ENCODE data around the gene EDC4. TPM values are rescaled to one million over a fixed set of nuclear protein-coding genes. Genes with fewer than 3 reads are reported as not detected.

EDC4 gene
- total and polyA plus RNA-seq, 2 of the 13 experiments (the other 11 are each of a cell fraction or from before 2014, with no cell fraction given): 51.4 to 59.1 TPM

DNA sequence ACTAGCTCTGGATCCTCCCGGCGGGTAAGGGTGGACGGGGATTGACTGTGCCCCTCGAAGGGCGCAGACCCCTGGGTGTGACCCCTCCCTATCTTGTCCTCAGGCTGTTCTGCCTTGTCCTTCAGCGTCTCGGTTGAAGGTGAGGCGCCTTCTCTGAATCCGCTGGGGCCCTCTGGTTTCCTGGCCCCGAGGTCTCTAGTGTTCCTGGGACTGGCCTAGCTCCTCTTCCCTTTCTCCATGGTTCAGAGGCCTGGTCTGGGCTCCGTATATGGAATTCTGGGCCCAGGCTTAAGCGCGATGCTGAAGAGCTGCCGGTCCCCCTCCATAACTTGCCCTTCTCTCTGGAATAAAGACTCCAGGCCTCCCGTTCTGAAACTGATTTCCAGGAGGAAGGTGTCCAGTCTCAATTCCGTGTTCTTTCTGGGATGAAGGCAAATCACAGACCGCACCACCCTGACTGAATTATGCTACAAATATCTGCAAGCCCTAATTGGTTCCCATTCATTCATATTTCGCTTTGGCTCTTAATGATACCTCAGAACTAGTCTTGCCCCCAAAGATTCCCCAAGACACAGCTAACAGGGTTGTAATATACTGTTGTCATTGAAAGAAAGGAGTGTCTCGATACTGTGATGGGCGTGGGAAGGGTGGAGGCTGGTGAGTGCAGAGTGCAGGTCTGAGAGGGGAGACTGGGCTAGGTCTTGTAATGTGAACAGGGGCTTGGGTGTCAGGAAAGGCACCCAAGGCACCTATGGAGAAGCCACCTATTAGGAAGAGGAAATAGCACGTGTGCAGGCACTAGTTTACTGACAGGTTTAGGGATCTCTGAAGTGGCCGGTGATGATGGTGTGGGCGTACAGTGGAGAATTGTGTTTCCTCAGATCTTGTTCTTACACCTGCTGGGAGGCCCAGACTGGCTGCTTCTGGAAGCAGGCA, 851 bp downstream of the EDC4 start (continued):
- TF ChIP-seq, protein P1, sequence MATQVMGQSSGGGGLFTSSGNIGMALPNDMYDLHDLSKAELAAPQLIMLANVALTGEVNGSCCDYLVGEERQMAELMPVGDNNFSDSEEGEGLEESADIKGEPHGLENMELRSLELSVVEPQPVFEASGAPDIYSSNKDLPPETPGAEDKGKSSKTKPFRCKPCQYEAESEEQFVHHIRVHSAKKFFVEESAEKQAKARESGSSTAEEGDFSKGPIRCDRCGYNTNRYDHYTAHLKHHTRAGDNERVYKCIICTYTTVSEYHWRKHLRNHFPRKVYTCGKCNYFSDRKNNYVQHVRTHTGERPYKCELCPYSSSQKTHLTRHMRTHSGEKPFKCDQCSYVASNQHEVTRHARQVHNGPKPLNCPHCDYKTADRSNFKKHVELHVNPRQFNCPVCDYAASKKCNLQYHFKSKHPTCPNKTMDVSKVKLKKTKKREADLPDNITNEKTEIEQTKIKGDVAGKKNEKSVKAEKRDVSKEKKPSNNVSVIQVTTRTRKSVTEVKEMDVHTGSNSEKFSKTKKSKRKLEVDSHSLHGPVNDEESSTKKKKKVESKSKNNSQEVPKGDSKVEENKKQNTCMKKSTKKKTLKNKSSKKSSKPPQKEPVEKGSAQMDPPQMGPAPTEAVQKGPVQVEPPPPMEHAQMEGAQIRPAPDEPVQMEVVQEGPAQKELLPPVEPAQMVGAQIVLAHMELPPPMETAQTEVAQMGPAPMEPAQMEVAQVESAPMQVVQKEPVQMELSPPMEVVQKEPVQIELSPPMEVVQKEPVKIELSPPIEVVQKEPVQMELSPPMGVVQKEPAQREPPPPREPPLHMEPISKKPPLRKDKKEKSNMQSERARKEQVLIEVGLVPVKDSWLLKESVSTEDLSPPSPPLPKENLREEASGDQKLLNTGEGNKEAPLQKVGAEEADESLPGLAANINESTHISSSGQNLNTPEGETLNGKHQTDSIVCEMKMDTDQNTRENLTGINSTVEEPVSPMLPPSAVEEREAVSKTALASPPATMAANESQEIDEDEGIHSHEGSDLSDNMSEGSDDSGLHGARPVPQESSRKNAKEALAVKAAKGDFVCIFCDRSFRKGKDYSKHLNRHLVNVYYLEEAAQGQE (IDR thresholded peaks at IDR 0.05; ENCODE audit: borderline replicate concordance in 1 of 2, low read depth in 1 of 2, low read length in 2 of 2): no peak
- TF ChIP-seq ARNT (IDR thresholded peaks at IDR 0.05): no peak
- 0 out of 2 replicates have a peak, but pooled peaks have one; percentile 3 for TF ChIP-seq ZBTB20 (CRISPR knock-in tag; IDR thresholded peaks at IDR 0.05; ENCODE audit: borderline replicate concordance, low read depth)
- no peak for TF ChIP-seq ELF4 (CRISPR knock-in tag; IDR thresholded peaks at IDR 0.05; ENCODE audit: borderline replicate concordance)
- no peak for TF ChIP-seq RAD21 (CRISPR knock-in tag; IDR thresholded peaks at IDR 0.05)
- no peak for TF ChIP-seq ZNF180 (CRISPR knock-in tag; IDR thresholded peaks at IDR 0.05; ENCODE audit: borderline replicate concordance, low read depth)
- TF ChIP-seq, protein P2, sequence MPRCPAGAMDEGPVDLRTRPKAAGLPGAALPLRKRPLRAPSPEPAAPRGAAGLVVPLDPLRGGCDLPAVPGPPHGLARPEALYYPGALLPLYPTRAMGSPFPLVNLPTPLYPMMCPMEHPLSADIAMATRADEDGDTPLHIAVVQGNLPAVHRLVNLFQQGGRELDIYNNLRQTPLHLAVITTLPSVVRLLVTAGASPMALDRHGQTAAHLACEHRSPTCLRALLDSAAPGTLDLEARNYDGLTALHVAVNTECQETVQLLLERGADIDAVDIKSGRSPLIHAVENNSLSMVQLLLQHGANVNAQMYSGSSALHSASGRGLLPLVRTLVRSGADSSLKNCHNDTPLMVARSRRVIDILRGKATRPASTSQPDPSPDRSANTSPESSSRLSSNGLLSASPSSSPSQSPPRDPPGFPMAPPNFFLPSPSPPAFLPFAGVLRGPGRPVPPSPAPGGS (CRISPR knock-in tag; IDR thresholded peaks at IDR 0.05): no peak
- TF ChIP-seq ZSCAN22 (CRISPR knock-in tag; IDR thresholded peaks at IDR 0.05): peak; percentile 80
- TF ChIP-seq, protein P3, sequence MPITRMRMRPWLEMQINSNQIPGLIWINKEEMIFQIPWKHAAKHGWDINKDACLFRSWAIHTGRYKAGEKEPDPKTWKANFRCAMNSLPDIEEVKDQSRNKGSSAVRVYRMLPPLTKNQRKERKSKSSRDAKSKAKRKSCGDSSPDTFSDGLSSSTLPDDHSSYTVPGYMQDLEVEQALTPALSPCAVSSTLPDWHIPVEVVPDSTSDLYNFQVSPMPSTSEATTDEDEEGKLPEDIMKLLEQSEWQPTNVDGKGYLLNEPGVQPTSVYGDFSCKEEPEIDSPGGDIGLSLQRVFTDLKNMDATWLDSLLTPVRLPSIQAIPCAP (CRISPR knock-in tag; IDR thresholded peaks at IDR 0.05; ENCODE audit: low read depth): no peak
- no peak for TF ChIP-seq CAMTA2 (CRISPR knock-in tag; IDR thresholded peaks at IDR 0.05; ENCODE audit: borderline replicate concordance)
- TF ChIP-seq ZFP36L1 (CRISPR knock-in tag; IDR thresholded peaks at IDR 0.05): no peak
- TF ChIP-seq, protein P4, sequence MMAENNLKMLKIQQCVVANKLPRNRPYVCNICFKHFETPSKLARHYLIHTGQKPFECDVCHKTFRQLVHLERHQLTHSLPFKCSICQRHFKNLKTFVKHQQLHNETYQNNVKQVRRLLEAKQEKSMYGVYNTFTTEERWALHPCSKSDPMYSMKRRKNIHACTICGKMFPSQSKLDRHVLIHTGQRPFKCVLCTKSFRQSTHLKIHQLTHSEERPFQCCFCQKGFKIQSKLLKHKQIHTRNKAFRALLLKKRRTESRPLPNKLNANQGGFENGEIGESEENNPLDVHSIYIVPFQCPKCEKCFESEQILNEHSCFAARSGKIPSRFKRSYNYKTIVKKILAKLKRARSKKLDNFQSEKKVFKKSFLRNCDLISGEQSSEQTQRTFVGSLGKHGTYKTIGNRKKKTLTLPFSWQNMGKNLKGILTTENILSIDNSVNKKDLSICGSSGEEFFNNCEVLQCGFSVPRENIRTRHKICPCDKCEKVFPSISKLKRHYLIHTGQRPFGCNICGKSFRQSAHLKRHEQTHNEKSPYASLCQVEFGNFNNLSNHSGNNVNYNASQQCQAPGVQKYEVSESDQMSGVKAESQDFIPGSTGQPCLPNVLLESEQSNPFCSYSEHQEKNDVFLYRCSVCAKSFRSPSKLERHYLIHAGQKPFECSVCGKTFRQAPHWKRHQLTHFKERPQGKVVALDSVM (CRISPR knock-in tag; IDR thresholded peaks at IDR 0.05): no peak
- TF ChIP-seq ZNF235 (CRISPR knock-in tag; IDR thresholded peaks at IDR 0.05; ENCODE audit: borderline replicate concordance): no peak
- TF ChIP-seq, protein P5, sequence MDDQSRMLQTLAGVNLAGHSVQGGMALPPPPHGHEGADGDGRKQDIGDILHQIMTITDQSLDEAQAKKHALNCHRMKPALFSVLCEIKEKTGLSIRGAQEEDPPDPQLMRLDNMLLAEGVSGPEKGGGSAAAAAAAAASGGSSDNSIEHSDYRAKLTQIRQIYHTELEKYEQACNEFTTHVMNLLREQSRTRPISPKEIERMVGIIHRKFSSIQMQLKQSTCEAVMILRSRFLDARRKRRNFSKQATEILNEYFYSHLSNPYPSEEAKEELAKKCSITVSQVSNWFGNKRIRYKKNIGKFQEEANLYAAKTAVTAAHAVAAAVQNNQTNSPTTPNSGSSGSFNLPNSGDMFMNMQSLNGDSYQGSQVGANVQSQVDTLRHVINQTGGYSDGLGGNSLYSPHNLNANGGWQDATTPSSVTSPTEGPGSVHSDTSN (CRISPR knock-in tag; IDR thresholded peaks at IDR 0.05; ENCODE audit: borderline replicate concordance): no peak
- no peak for TF ChIP-seq MED1 (CRISPR knock-in tag; IDR thresholded peaks at IDR 0.05)
- no peak for TF ChIP-seq HES4 (CRISPR knock-in tag; IDR thresholded peaks at IDR 0.05; ENCODE audit: borderline replicate concordance)
- TF ChIP-seq ZNF251 (CRISPR knock-in tag; IDR thresholded peaks at IDR 0.05): no peak
- TF ChIP-seq MBD4 (IDR thresholded peaks at IDR 0.05; ENCODE audit: borderline replicate concordance, low read length): no peak
- TF ChIP-seq ZZZ3 (CRISPR knock-in tag; IDR thresholded peaks at IDR 0.05; ENCODE audit: borderline replicate concordance): peak; percentile 18; the same call in 1 of the 2 replicates
